Upper lobe of left lung (tissue), 6 donors: ENCODE data around the gene GCHFR. TPM values are rescaled to one million over a fixed set of nuclear protein-coding genes. Genes with fewer than 3 reads are reported as not detected.

Experiments used
- ATAC-seq, 2 donors: fragments of 200-7000 bp; cut with Tn5 transposase; one replicate each; pipeline ENCODE4 v1.9.1; 2022; ENCODE audit warnings: mild to moderate bottlenecking in 2 of 2, moderate library complexity in 2 of 2; ENCODE audit not compliant: low FRiP score in 2 of 2
- DNase-seq, 2 donors: peaks; one replicate each; pipeline ENCODE4 v3.0.0-alpha.2; 2019 to 2020
- H3K27ac ChIP-seq, 4 donors: fragments of 200-600 bp; sonication (generic); one replicate each; pipeline ENCODE4 v1.5.1; 2016 to 2019
- H3K27me3 ChIP-seq, 4 donors: fragments of 200-600 bp; sonication (generic); one replicate each; pipeline ENCODE4 v1.5.1; 2017 to 2019
- H3K36me3 ChIP-seq, 4 donors: fragments of 200-600 bp; sonication (generic); one replicate each; pipeline ENCODE4 v1.5.1; 2016 to 2019
- H3K4me1 ChIP-seq, 4 donors: fragments of 200-600 bp; sonication (generic); one replicate each; pipeline ENCODE4 v1.5.1; 2018 to 2019
- H3K4me3 ChIP-seq, 4 donors: fragments of 200-600 bp; sonication (generic); one replicate each; pipeline ENCODE4 v1.5.1; 2017 to 2019; ENCODE audit warnings: mild to moderate bottlenecking in 2 of 4, moderate library complexity in 1 of 4
- H3K9me3 ChIP-seq, 4 donors: fragments of 200-600 bp; sonication (generic); one replicate each; pipeline ENCODE4 v1.5.1; 2018 to 2019
- EP300 ChIP-seq, 4 donors: sonication (generic); formaldehyde crosslinking; IDR thresholded peaks; one replicate each; pipeline ENCODE4 v1.5.1; 2017; ENCODE audit warnings: antibody characterized with exemption in 4 of 4, control low read depth in 2 of 4
- POLR2A ChIP-seq, 4 donors: fragments of 450-650 bp; IDR thresholded peaks; one replicate each; pipeline ENCODE4 v1.5.1; 2016 to 2017; ENCODE audit warnings: antibody characterized with exemption in 4 of 4, mild to moderate bottlenecking in 2 of 4
- POLR2AphosphoS5 ChIP-seq, 2 donors: sonication (generic); formaldehyde crosslinking; IDR thresholded peaks; one replicate each; pipeline ENCODE4 v1.5.1; 2017; ENCODE audit warnings: antibody characterized with exemption in 2 of 2
- WGBS, 2 donors: methylation state at CpG; one replicate each; pipeline ENCODE4 v1.1.5; 2017 to 2018; 5-methylcytosine and 5-hydroxymethylcytosine counted together
- total RNA-seq, 6 donors: library from RNA; depleted of rRNA in 4 of 6; stranded (reverse); fragments of >200 nt in 4 of 6; gene quantifications; one replicate each; pipeline versions ENCODE4 v1.1.0 to v1.2.1, GENCODE V29; 2016 to 2021
- TF ChIP-seq, protein P1 (sequence below), 6 experiments: fragments of 450-650 bp in 4 of 6; fragments of 200-600 bp in 2 of 6; sonication (generic) in 2 of 6; IDR thresholded peaks; one replicate each; pipeline ENCODE4 v1.5.1; 2016 to 2019; ENCODE audit warnings: antibody characterized with exemption in 6 of 6
- donor health status: DM: no; HTN: no; CAD: no; lungs with moderate emphysema.
- donor health status: DM: no; HTN: yes; CAD: no; lungs with severe emphysema.

The GCHFR gene
- total RNA-seq, 6 donors from 2014 or later, result 84.9 to 206 (median 105) TPM

DNA sequence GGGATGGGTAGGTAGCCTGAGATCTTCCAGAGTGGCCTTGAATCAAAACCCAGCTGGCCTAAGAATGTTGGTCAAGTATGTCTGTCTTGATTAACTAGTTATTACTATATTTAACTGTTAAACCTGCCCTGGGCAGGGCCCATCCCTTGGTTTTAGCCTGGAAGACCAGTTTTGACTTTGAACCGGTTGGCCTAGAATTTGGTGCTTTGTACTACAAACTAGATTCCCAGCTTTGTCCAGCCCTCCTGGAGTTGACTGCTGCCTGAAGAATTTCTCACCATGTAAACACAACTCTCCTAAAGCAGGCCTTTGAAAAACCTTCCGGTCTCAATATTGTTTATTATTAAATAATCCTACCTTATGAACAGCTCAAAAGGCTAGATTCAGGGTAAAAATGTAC is 21.9 kb downstream of the GCHFR start:
- WGBS, 2 donors, result 55 to 68% methylated on average over 2 of the region's 2 CpGs
- Histone ChIP-seq H3K27ac (peak overlapping the region; percentile 7 to 80 (median 34)), H3K27me3 (no peaks in the 10 kb centered on the region), H3K4me3 (no peak overlapping the region), H3K36me3 (peaks cover 0 to 5% (median 0%) of the 10 kb centered on the region in 4 donors), H3K4me1 (peaks cover 27 to 39% (median 35%) of the 10 kb centered on the region in 4 donors), H3K9me3 (no peaks in the 10 kb centered on the region)
- ATAC-seq (no peak), DNase-seq (no peak)
- no peak for TF ChIP-seq POLR2AphosphoS5 (IDR thresholded peaks at IDR 0.05)
- no peak for TF ChIP-seq POLR2A (IDR thresholded peaks at IDR 0.05)
- TF ChIP-seq, protein P1, sequence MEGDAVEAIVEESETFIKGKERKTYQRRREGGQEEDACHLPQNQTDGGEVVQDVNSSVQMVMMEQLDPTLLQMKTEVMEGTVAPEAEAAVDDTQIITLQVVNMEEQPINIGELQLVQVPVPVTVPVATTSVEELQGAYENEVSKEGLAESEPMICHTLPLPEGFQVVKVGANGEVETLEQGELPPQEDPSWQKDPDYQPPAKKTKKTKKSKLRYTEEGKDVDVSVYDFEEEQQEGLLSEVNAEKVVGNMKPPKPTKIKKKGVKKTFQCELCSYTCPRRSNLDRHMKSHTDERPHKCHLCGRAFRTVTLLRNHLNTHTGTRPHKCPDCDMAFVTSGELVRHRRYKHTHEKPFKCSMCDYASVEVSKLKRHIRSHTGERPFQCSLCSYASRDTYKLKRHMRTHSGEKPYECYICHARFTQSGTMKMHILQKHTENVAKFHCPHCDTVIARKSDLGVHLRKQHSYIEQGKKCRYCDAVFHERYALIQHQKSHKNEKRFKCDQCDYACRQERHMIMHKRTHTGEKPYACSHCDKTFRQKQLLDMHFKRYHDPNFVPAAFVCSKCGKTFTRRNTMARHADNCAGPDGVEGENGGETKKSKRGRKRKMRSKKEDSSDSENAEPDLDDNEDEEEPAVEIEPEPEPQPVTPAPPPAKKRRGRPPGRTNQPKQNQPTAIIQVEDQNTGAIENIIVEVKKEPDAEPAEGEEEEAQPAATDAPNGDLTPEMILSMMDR (IDR thresholded peaks at IDR 0.05), result no peak
- TF ChIP-seq EP300 (IDR thresholded peaks at IDR 0.05), result no peak

DNA sequence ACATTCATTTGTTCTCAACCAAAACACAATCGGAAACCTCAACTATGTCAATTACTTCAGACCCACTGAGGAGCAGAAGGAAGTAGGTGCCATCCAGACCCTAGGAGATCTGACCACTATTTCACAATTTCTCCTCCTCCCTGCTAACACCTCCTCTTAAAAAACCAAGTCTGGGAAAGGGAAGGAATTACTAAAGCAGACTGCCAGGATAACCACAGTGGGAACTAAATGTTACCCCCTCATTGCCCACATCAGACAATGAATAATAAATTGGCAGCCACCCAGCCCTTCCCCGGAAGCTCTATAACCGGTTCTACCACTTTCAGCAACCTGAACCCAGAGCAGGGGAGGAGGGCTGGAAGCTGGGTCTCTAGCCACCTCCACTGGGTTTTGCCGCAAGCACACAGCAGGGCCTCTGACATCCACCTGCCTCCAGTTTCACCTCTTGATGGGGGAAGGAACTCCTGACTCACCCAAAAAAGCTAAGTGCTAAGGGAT is 23.5 kb downstream of the GCHFR start:
- Histone ChIP-seq H3K4me1 (peaks cover 27 to 39% (median 35%) of the 10 kb centered on the region in 4 donors), H3K27ac (peak overlapping the region; percentile 64 to 82 (median 78))

DNA sequence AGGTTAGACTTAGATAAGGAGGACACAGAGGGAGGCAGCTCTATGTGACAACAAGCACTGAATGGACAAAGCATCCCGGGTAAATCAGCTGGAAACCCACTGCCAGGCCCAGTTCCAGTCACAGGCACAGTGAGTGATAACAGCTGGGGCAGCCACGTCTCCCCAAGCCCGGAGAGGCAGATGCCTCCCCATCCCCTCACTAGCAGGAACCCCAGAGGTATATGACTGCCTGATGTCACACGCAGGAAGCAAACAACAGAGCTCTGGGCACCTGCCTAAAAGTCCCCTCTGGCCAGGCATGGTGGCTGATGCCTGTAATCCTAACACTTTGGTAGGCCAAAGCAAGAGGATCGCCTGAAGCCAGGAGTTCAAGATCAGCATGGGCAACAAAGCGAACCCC is 24.1 kb downstream of the GCHFR start:
- H3K4me3 ChIP-seq, result no peak overlapping the region
- TF ChIP-seq POLR2AphosphoS5 (IDR thresholded peaks at IDR 0.05) (no peak), POLR2A (IDR thresholded peaks at IDR 0.05) (no peak), EP300 (IDR thresholded peaks at IDR 0.05) (no peak)
- TF ChIP-seq, protein P1 (IDR thresholded peaks at IDR 0.05), result no peak
- DNase-seq (no peak), ATAC-seq (no peak)
- no peaks in the 10 kb centered on the region for H3K9me3 ChIP-seq
- peaks cover 0 to 12% (median 6%) of the 10 kb centered on the region in 4 donors for H3K36me3 ChIP-seq
- no peaks in the 10 kb centered on the region for H3K27me3 ChIP-seq
- H3K4me1 ChIP-seq, result peaks cover 27 to 39% (median 35%) of the 10 kb centered on the region in 4 donors
- 69 to 73% methylated on average over 6 of the region's 6 CpGs for WGBS, 2 donors
- H3K27ac ChIP-seq, result peak overlapping the region; percentile 64 to 82 (median 78)

More for the DNA sequence above, 23.5 kb downstream of the GCHFR start:
- TF ChIP-seq POLR2AphosphoS5 (IDR thresholded peaks at IDR 0.05) (peak; percentile 14 to 25), POLR2A (IDR thresholded peaks at IDR 0.05) (peak in 1 of 4 donors; percentile 14), EP300 (IDR thresholded peaks at IDR 0.05) (peak in 1 of 4 donors; percentile 51)
- TF ChIP-seq, protein P1 (IDR thresholded peaks at IDR 0.05), result no peak
- DNase-seq, result peak in 1 of 2 donors; percentile 76
- Histone ChIP-seq H3K36me3 (peaks cover 0 to 11% (median 6%) of the 10 kb centered on the region in 4 donors), H3K9me3 (no peaks in the 10 kb centered on the region), H3K4me3 (no peak overlapping the region), H3K27me3 (no peaks in the 10 kb centered on the region)
- 14 to 29% methylated on average over 4 of the region's 4 CpGs for WGBS, 2 donors
- ATAC-seq, result peak; percentile 61 to 63

DNA sequence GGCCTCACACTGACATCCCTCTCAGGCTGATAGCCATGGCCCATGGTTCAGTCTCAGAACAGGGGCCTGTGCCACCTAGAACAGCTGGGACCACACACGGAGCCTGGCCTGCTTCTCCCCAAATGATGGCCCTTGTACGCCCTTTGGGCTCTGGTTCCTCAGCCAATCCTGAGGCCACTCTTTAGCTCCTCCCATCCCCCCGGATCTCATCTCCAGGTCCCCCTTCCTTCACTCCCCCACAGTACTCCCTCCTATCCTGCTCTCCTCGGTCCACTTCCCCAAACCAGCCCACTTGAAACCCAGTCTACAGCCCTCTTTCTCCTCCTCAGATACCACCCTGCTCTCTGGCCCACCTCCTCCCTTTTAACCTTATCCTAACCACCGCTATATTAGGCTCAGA is 25.3 kb downstream of the GCHFR start:
- no peaks in the 10 kb centered on the region for H3K27me3 ChIP-seq
- DNase-seq (no peak), ATAC-seq (no peak)
- H3K4me3 ChIP-seq, result no peak overlapping the region
- TF ChIP-seq POLR2AphosphoS5 (IDR thresholded peaks at IDR 0.05), result no peak
- no peak for TF ChIP-seq POLR2A (IDR thresholded peaks at IDR 0.05)
- TF ChIP-seq, protein P1 (IDR thresholded peaks at IDR 0.05), result no peak
- 68 to 83% methylated on average over 5 of the region's 5 CpGs for WGBS, 2 donors
- peak overlapping the region; percentile 23 to 75 (median 61) for H3K27ac ChIP-seq
- H3K36me3 ChIP-seq, result peaks cover 0 to 12% (median 6%) of the 10 kb centered on the region in 4 donors
- peaks cover 30 to 43% (median 38%) of the 10 kb centered on the region in 4 donors for H3K4me1 ChIP-seq
- no peaks in the 10 kb centered on the region for H3K9me3 ChIP-seq

DNA sequence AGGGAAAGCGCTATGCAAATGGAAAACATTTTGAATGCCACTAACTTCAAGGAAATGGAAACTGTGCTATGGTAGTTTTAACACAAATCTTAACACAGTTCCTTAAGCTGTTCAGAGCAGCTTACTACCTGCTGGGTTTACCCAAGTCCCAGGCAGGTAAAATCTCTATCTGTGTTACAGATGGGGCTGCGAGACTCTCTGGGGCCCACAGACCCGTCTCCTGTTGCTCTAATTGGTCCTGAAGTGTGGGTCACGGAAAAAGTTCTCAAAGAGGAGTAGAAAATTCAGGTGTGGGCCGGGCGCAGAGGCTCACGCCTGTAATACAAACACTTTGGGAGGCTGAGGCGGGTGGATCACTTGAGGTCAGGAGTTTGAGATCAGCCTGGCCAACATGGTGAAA is 26.1 kb downstream of the GCHFR start:
- ATAC-seq (no peak), DNase-seq (peak in 1 of 2 donors; percentile 33)
- Histone ChIP-seq H3K36me3 (peaks cover 0 to 12% (median 6%) of the 10 kb centered on the region in 4 donors), H3K9me3 (no peaks in the 10 kb centered on the region), H3K27ac (peak overlapping the region in 2 of 4 donors; percentile 29 to 48), H3K4me1 (peaks cover 30 to 46% (median 40%) of the 10 kb centered on the region in 4 donors), H3K4me3 (no peak overlapping the region), H3K27me3 (no peaks in the 10 kb centered on the region)
- TF ChIP-seq EP300 (IDR thresholded peaks at IDR 0.05), result no peak
- TF ChIP-seq POLR2AphosphoS5 (IDR thresholded peaks at IDR 0.05), result no peak
- no peak for TF ChIP-seq POLR2A (IDR thresholded peaks at IDR 0.05)
- TF ChIP-seq, protein P1 (IDR thresholded peaks at IDR 0.05), result no peak
- WGBS, 2 donors, result 73 to 79% methylated on average over 8 of the region's 8 CpGs
